ENCODE data around the gene TMOD2.

TMOD2 gene

DNA sequence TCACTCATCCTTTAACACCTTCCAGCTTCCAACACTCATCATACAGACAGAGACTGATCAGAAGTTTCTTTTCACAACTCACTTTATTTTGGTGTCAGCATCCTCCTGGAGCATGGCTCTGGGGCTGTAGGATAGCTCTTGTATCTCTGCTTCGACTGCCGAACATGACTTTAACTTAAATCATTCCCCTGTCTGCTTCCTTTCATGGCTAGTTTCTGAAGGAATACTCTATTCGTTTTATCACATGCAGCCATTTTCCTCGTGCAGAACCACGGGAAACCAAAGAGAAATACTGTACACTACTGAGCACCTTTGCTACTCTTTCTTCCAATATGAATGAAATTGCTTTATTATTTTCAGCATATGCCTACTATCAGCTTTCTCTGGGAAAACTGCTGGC lies 2.1 kb upstream of the TMOD2 start:
- no peaks in the 10 kb centered on the region for H3F3A ChIP-seq (ENCODE audit: low read depth)
- H4K20me1 ChIP-seq (ENCODE audit: insufficient read depth, low read length, poor library complexity, severe bottlenecking), result no peaks in the 10 kb centered on the region
- H3K4me3 ChIP-seq (ENCODE audit: low read length, poor library complexity, severe bottlenecking), result no peak overlapping the region
- TF ChIP-seq EZH2phosphoT487 (IDR thresholded peaks at IDR 0.05; ENCODE audit: borderline replicate concordance), result no peak
- TF ChIP-seq, protein P1, sequence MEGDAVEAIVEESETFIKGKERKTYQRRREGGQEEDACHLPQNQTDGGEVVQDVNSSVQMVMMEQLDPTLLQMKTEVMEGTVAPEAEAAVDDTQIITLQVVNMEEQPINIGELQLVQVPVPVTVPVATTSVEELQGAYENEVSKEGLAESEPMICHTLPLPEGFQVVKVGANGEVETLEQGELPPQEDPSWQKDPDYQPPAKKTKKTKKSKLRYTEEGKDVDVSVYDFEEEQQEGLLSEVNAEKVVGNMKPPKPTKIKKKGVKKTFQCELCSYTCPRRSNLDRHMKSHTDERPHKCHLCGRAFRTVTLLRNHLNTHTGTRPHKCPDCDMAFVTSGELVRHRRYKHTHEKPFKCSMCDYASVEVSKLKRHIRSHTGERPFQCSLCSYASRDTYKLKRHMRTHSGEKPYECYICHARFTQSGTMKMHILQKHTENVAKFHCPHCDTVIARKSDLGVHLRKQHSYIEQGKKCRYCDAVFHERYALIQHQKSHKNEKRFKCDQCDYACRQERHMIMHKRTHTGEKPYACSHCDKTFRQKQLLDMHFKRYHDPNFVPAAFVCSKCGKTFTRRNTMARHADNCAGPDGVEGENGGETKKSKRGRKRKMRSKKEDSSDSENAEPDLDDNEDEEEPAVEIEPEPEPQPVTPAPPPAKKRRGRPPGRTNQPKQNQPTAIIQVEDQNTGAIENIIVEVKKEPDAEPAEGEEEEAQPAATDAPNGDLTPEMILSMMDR (conservative IDR thresholded peaks at IDR 0.05; ENCODE audit: low read length), result no peak
- peaks cover 19% of the 10 kb centered on the region for H3K79me2 ChIP-seq (ENCODE audit: insufficient read depth, low read length)
- H3K9me2 ChIP-seq (replicated peaks; ENCODE audit: low read depth, low read length), result no peaks in the 10 kb centered on the region
- no peaks in the 10 kb centered on the region for H3K27me3 ChIP-seq (ENCODE audit: insufficient read depth, low read length, poor library complexity, severe bottlenecking)
- H3K4me1 ChIP-seq (ENCODE audit: insufficient read depth, low read length, poor library complexity, severe bottlenecking), result peaks cover 30% of the 10 kb centered on the region
- H3K4me2 ChIP-seq (ENCODE audit: low read depth, low read length, poor library complexity, severe bottlenecking), result no peak overlapping the region
- no peaks in the 10 kb centered on the region for H3K9me3 ChIP-seq (ENCODE audit: insufficient read depth, low read depth, low read length)
- no peak overlapping the region for H3K9ac ChIP-seq (ENCODE audit: low read depth, low read length, poor library complexity, severe bottlenecking)
- H2AFZ ChIP-seq (ENCODE audit: low read length), result peak overlapping the region; percentile 21; the same call in 1 of the 2 replicates
- H3K36me3 ChIP-seq (ENCODE audit: insufficient read depth, low read length), result no peaks in the 10 kb centered on the region

DNA sequence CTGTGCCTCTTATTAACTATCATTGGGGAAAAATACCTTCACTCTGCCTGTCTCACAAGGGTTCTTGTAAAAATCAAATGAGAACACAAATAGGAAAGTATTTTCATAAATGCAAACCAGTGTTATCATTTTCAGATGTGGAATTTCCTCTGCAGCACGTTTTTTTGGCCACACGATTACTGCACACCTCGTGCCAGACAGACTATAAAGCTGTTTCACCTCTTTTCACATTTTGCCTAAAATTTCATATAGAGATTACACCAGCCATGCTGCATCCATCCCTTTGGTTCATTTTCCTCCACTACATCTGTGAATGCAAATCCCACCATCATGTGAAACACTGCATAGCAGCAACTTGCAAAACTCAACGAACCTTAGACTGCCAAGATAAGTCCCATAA lies 1.2 kb upstream of the TMOD2 start:
- H3K9ac ChIP-seq (ENCODE audit: low read depth, low read length, poor library complexity, severe bottlenecking), result no peak overlapping the region
- H3K27me3 ChIP-seq (ENCODE audit: insufficient read depth, low read length, poor library complexity, severe bottlenecking), result no peaks in the 10 kb centered on the region
- peak overlapping the region; percentile 90 for H2AFZ ChIP-seq (ENCODE audit: low read length)
- no peaks in the 10 kb centered on the region for H3K36me3 ChIP-seq (ENCODE audit: insufficient read depth, low read length)
- no peaks in the 10 kb centered on the region for H3K9me3 ChIP-seq (ENCODE audit: insufficient read depth, low read depth, low read length)
- no peaks in the 10 kb centered on the region for H3F3A ChIP-seq (ENCODE audit: low read depth)
- H3K4me3 ChIP-seq (ENCODE audit: low read length, poor library complexity, severe bottlenecking), result no peak overlapping the region
- H4K20me1 ChIP-seq (ENCODE audit: insufficient read depth, low read length, poor library complexity, severe bottlenecking), result no peaks in the 10 kb centered on the region
- H3K9me2 ChIP-seq (replicated peaks; ENCODE audit: low read depth, low read length), result no peaks in the 10 kb centered on the region
- peaks cover 21% of the 10 kb centered on the region for H3K79me2 ChIP-seq (ENCODE audit: insufficient read depth, low read length)
- H3K4me1 ChIP-seq (ENCODE audit: insufficient read depth, low read length, poor library complexity, severe bottlenecking), result peaks cover 32% of the 10 kb centered on the region
- TF ChIP-seq, protein P1 (conservative IDR thresholded peaks at IDR 0.05; ENCODE audit: low read length), result no peak
- no peak for TF ChIP-seq EZH2phosphoT487 (IDR thresholded peaks at IDR 0.05; ENCODE audit: borderline replicate concordance)
- H3K4me2 ChIP-seq (ENCODE audit: low read depth, low read length, poor library complexity, severe bottlenecking), result no peak overlapping the region

DNA sequence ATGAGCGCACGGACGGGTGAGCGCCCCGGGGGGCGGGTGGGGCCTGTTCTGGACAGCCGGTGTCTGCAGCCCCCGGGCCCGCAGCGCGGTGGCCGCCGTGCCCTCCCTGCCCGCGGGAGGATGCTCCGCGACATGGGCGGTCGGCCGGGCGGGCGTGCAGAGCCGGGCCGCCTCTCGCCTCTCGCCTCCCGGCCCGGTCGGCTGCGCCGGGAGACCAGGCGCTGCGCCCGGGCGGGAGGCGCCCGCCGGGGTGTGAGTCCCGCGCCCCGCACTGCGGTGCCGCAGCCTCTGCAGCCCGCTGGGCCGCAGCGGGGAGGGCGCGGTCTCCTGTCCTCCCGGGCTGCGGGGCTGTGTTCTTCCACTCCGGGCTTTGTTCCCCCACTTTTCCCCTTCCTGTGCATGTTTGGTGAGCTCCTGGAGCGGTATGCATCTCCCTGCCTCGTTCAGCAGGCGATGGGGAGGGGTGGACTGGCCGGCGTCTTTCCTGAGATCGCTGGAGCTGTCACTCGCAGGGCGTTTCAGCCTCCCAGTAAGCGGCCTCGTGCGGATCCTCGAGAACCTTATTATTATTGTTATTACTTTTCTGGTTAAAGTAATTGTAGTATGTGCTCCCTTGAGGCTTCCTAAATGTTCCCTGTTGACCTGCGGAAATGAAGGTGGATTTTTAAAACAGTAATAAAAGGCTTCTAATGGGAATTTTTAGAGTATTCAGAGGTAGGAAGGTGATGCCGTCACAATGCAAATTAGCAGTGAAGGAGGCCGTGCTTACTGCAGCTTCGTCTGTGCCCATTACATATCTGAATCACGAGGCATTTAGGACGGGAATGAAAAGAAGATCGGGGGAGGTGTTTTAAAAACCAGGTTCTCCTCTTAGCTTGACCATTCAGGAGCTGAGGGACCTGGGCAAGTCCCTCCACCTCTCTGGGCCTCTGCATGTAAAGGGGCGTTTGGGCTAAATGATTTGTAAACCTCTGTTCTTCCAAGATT lies 593 bp downstream of the TMOD2 start:
- no peaks in the 10 kb centered on the region for H3K9me3 ChIP-seq (ENCODE audit: insufficient read depth, low read depth, low read length)
- H3K4me2 ChIP-seq (ENCODE audit: low read depth, low read length, poor library complexity, severe bottlenecking), result peak overlapping the region; percentile 93
- TF ChIP-seq, protein P1 (conservative IDR thresholded peaks at IDR 0.05; ENCODE audit: low read length), result no peak
- no peak for TF ChIP-seq EZH2phosphoT487 (IDR thresholded peaks at IDR 0.05; ENCODE audit: borderline replicate concordance)
- H2AFZ ChIP-seq (ENCODE audit: low read length), result peak overlapping the region; percentile 90
- peaks cover 45% of the 10 kb centered on the region for H3K4me1 ChIP-seq (ENCODE audit: insufficient read depth, low read length, poor library complexity, severe bottlenecking)
- H3K79me2 ChIP-seq (ENCODE audit: insufficient read depth, low read length), result peaks cover 27% of the 10 kb centered on the region
- no peaks in the 10 kb centered on the region for H3F3A ChIP-seq (ENCODE audit: low read depth)
- H3K9me2 ChIP-seq (replicated peaks; ENCODE audit: low read depth, low read length), result no peaks in the 10 kb centered on the region
- H4K20me1 ChIP-seq (ENCODE audit: insufficient read depth, low read length, poor library complexity, severe bottlenecking), result no peaks in the 10 kb centered on the region
- H3K36me3 ChIP-seq (ENCODE audit: insufficient read depth, low read length), result no peaks in the 10 kb centered on the region
- peak overlapping the region; percentile 61 for H3K9ac ChIP-seq (ENCODE audit: low read depth, low read length, poor library complexity, severe bottlenecking)
- H3K4me3 ChIP-seq (ENCODE audit: low read length, poor library complexity, severe bottlenecking), result peak overlapping the region; percentile 82
- no peaks in the 10 kb centered on the region for H3K27me3 ChIP-seq (ENCODE audit: insufficient read depth, low read length, poor library complexity, severe bottlenecking)

All from Loucy (cell line).